ENCODE measurements around the gene ITGAL. TPM values are rescaled to one million over a fixed set of nuclear protein-coding genes. Genes with fewer than 3 reads are reported as not detected.

Gene ITGAL
- total and polyA plus RNA-seq, 2 of the 8 experiments (the other 6 are each of a cell fraction or from before 2014, with no cell fraction given) = not detected

DNA sequence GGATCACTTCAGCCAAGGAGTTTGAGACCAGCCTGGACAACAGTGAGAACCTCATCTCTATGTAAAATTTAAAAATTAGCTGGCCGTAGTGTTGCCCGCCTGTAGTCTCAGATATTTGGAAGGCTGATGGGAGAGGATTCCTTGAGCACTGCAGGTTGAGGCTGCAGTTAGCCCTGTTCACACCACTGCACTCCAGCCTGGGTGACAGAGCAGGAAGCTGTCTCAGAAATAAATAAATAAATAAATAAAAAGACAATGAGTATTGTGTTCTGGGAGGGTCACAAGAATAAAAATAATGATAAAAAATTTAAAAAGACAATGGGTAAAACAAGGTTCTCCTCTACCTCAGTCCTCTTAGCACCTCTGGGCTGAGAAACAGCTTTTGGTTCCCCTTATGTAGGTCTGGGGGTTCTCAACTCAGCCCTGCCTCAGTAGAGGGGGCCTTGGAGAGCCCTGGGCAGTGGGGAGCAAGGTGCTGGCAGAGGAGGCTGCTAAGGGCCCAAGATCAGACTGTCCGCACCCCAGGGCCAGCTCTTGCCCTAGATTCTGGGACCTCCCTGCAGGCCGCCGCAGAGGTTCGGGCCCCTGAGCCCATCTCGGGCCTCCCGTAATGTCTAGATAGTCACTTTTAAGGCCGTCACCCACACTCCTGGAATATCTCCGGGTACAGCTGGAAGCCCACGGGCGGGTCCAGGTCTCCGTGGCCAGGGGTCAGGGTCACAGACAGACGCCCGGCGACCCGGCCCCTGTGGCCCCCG lies 82.2 kb downstream of the ITGAL start:
- H2BK20ac ChIP-seq (ENCODE audit: low read length) = no peak overlapping the region
- TF ChIP-seq HDAC2 (IDR thresholded peaks at IDR 0.05; ENCODE audit: borderline replicate concordance in 1 of 2, low read depth in 2 of 2, low read length in 2 of 2) = no peak
- no peak for TF ChIP-seq EZH2 (IDR thresholded peaks at IDR 0.05; ENCODE audit: low read depth, low read length, severe bottlenecking)
- TF ChIP-seq BACH1 (IDR thresholded peaks at IDR 0.05; ENCODE audit: low read length) = no peak
- TF ChIP-seq SAP30 (IDR thresholded peaks at IDR 0.05; ENCODE audit: insufficient read depth, insufficient replicate concordance, low read length) = no peak
- no peak for TF ChIP-seq SIN3A (conservative IDR thresholded peaks at IDR 0.05 in 1 of 2, IDR thresholded peaks at IDR 0.05 in 1 of 2; ENCODE audit: low read depth in 1 of 2, low read length in 2 of 2)
- TF ChIP-seq YY1 (IDR thresholded peaks at IDR 0.05; ENCODE audit: low read depth, low read length) = no peak
- TF ChIP-seq POLR2A (IDR thresholded peaks at IDR 0.05; ENCODE audit: control extremely low read depth in 1 of 2, low read depth in 2 of 2, low read length in 2 of 2) = no peak

More for the DNA sequence above, 82.2 kb downstream of the ITGAL start:
- Histone ChIP-seq H3K9ac (replicated peaks in 1 of 4; ENCODE audit: extremely low read depth in 1 of 4, low read depth in 3 of 4, low read length in 3 of 4) (no peak overlapping the region), H2BK120ac (replicated peaks; ENCODE audit: low read depth, low read length) (no peak overlapping the region), H4K91ac (replicated peaks; ENCODE audit: insufficient read length, low read length) (no peak overlapping the region), H3K4me3 (ENCODE audit: extremely low read depth in 1 of 4, insufficient read depth in 2 of 4, low read depth in 3 of 4, low read length in 4 of 4) (no peak overlapping the region), H3K23ac (ENCODE audit: insufficient read length) (no peak overlapping the region), H3K23me2 (ENCODE audit: low read depth, low read length) (peaks cover 7% of the 10 kb centered on the region; the same call in 1 of the 2 replicates), H3K56ac (replicated peaks; ENCODE audit: insufficient read length, low read depth, low read length) (no peak overlapping the region), H3K27ac (ENCODE audit: low read depth, low read length) (no peak overlapping the region), H2BK12ac (ENCODE audit: low read depth, low read length) (no peak overlapping the region), H3K79me1 (ENCODE audit: low read depth, low read length) (no peaks in the 10 kb centered on the region), H3K27me3 (replicated peaks in 1 of 4; ENCODE audit: control insufficient read depth in 3 of 4, extremely low read depth in 1 of 4, insufficient read depth in 3 of 4, low read length in 3 of 4) (no peaks in the 10 kb centered on the region), H2BK15ac (ENCODE audit: low read length) (no peak overlapping the region), H3K9me3 (ENCODE audit: insufficient read depth in 2 of 2, low read depth in 1 of 2, low read length in 1 of 2) (no peaks in the 10 kb centered on the region), H3K14ac (ENCODE audit: insufficient read length) (no peak overlapping the region), H2AK5ac (ENCODE audit: low read depth, low read length) (no peak overlapping the region), H4K20me1 (replicated peaks in 1 of 2; ENCODE audit: control insufficient read depth in 1 of 2, insufficient read depth in 2 of 2, low read length in 2 of 2) (peaks cover 0 to 4% of the 10 kb centered on the region in 2 experiments), H3K18ac (ENCODE audit: extremely low read depth, low read length) (no peak overlapping the region), H3K4me1 (replicated peaks in 1 of 4; ENCODE audit: control insufficient read depth in 3 of 4, insufficient read depth in 4 of 4, low read length in 3 of 4) (peaks cover 0 to 5% (median 2%) of the 10 kb centered on the region in 4 experiments; a peak in 2 of 7 replicates), H2AFZ (ENCODE audit: low read length) (no peak overlapping the region), H2BK5ac (ENCODE audit: low read depth, low read length) (no peak overlapping the region), H3K79me2 (ENCODE audit: control insufficient read depth in 1 of 2, insufficient read depth in 2 of 2, low read length in 2 of 2) (no peaks in the 10 kb centered on the region), H4K8ac (ENCODE audit: extremely low read depth, insufficient read depth, low read length) (no peak overlapping the region; the same call in 1 of the 2 replicates), H3K36me3 (ENCODE audit: control insufficient read depth in 2 of 4, insufficient read depth in 4 of 4, low read length in 3 of 4) (peaks cover 3 to 8% (median 5%) of the 10 kb centered on the region in 4 experiments; a peak in 4 of 8 replicates), H3K4ac (replicated peaks; ENCODE audit: insufficient read length, low read depth, low read length) (no peak overlapping the region), H3K4me2 (ENCODE audit: insufficient read depth in 1 of 2, low read depth in 2 of 2, low read length in 2 of 2) (no peak overlapping the region), H4K5ac (ENCODE audit: insufficient read length, low read depth, low read length) (no peak overlapping the region)
- WGBS, 2 experiments (ENCODE audit: extremely low coverage in 1 of 2, insufficient coverage in 1 of 2, insufficient read length in 1 of 2, insufficient replicate concordance in 2 of 2, low coverage in 1 of 2, low lambda C conversion rate in 2 of 2, missing lambda C conversion rate in 1 of 2) = 93% methylated on average over 13 of the region's 18 CpGs; no CpG with 5 or more reads in 1 of the 2 experiments
- DNase-seq (ENCODE audit: low read depth in 1 of 2, low spot score in 2 of 2) (no peak), FAIRE-seq (no peak)
- ChIA-PET POLR2A (ENCODE audit: partially characterized antibody) (interaction anchor here (1.0 to 8.4 kb wide), 7 partner anchors 11 to 27 kb away, joined by 3 to 121 read pairs (median 5); partner anchors contain the start of gene ZNF747), CTCF (ENCODE audit: partially characterized antibody) (interaction anchor here (2.0 to 3.8 kb wide), 2 partner anchors 19 to 60 kb away, joined by 7 to 12 read pairs; partner anchors contain the start of gene ZNF747)
